Stimulated activated CD4-positive, alpha-beta T cell treated with anti-CD3 and anti-CD28 coated beads, Interleukin-1b, Interleukin-23, amount 100 ng/mL, for 4 hours (primary cell): Measurements from ENCODE around the gene VASN.
"Not testable (repeated sequence)": the region's sequence is repeated elsewhere in the genome, so short reads cannot be mapped to it uniquely, and the experiment has no call there.

Experiments
- DNase-seq, 2 donors: peaks; one replicate each; pipeline ENCODE4 v3.0.0-alpha.2; 2020; ENCODE audit warnings: low read depth in 2 of 2

VASN gene

GRCh38 chr16:4371357-4372000 is at the start of gene VASN:
Gene VASN (plus strand): TSS chr16:4371848. CDS start chr16:4380878, 9,030 bp downstream.
- DNase-seq = peak; percentile 65 to 74

- DNase-seq = no peak
Observed at GRCh38 chr16:4322121-4323052, 49.3 kb upstream of the VASN start.

DNA sequence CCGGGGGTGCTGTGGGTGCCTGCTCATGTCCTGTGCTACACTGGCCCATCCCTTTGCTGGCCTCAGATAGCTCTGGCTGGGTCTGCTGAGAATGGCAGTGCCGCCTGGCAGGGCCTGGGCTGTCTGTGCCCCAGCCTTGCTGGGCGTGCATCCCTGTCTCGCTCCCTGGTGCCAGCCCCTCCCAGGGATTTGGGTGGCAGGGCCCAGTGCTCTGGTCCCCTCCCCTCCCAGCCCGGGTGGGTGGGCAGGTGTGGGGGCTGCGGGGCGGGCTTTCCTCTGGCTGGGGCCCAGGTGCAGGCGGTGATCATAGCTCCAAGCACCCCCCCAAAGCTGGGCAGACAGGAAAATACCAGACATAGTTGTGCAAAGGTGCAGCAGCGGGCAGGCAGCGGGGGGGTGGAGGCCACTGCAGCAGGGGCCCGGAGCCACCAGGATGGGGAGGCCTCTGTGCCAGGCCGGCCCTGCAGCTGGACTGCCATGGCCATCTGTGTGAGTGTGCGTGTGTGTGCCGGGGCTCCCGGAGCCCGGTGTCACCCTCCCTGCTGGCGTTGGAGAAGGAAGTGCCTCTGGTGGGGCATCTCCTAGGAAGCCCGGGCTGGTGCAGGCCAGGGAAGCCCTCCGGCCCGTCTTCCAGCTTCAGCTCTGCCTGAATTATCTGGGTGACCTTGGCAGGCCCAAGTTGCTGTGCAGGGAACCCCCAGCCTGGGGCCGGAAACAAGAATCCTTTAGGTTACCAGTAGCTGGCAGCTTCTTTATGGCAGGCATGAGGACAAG is 48.4 kb upstream of the VASN start:
- DNase-seq = no peak

GRCh38 chr16:4323845-4324488 is 47.7 kb upstream of the VASN start:
- no peak for DNase-seq

DNA sequence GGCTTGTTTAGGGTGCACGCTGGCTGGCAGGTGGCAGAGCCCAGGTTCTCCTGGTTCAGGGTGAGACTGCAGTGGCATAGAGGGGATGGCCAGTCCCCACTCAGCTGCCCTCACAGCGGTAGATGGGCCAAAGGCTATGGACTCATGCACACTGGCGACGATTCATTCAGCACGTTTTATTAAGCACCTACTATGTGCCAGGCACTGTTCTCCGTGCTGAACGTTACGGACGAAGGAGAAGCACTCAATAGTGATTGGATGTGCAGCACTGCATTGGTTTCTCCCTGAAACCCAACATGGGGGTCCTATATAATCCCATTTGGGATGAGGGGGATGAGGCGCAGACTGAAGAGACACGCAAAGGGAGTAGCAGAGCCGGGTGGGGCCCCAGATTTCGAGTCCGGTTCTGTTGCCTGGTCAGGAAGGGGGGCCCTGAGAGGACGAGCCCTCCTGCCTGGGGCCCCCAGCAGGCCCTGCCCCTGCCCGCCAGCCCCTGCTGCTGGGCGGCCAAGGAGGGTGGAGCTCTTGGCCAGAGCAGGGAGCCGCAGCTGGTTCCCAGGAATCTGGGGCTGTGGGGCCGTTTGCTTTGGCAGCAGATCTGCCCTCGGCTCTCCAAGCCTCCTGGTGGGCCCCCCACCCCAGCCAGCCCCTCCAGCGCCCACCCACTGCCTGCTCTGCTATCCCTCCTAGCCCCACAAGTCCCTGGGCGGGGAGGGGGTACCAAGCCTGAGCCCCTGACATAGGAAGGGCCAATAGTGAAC is 47.0 kb upstream of the VASN start:
- DNase-seq = no peak

- no peak for DNase-seq
Observed at GRCh38 chr16:4325253-4325758, 46.3 kb upstream of the VASN start.

DNA sequence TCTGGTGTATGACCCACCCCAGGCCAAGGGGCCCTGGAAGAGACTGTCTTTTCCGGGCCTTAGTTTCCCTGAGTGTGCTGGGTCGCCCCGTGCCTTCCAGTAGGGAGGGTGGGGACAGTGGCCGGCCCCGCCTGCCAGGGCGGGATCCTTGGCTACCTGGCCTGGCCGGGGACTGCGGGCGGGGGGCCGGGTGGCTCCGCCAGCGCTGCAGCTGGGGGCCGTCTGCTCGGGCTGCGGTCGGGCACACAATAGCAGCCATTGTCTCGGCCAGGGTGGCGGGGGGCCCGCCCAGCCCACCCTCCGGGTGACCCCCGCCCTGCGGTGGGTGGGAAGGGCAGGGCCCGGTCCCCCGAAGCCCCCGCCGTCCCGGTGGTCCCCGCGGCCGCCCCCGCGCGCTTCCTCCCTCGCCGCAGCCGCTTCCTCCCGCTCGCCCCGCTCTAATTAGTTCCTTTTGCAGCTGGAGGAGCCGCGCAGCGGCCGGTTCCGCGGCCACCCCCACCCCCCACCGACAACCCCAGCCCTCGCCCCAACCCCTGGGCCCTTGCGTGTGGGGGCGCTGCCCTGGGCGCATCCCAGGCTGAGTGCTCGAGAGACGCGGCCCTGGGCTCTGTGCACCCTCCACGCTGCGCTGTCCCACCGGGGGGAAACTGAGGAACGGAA is 44.1 kb upstream of the VASN start:
- DNase-seq = no peak

DNA sequence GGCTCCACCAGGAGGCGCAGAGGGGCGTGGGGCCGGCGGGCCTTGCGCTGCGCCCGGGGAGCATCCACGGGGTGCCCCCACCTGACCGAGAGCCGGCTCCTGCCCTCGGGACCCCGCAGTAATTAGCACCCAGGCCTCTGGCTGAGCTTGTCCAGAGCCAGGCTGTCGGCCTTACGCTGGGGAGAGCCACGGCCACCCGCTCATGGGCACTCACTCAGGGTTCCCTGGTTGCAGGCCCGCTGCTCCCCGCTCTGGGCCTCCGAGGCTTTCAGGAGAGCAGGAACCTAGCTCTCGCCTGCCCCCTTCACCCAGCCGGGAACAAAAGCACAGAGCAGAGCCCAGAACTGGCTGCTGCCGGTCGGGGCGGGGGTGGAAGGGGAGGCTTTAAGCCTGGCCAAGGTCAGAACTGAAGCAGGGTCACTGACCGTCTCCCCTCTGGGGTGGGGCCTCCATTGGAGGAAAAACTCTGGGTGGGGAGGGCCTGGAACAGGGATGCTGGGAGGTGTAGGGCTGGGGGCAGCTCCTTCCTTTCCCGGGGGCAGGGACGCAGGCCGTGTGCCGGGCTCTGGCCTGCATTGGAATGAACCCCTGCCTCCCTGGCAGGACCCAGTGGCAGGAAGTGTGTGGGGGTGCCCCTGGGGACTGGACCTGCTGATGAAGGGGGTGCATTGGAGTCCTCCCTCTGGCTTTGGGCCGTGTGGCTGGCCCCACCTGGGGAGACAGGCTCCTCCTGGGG is 43.4 kb upstream of the VASN start:
- DNase-seq = peak; percentile 40 to 47

DNA sequence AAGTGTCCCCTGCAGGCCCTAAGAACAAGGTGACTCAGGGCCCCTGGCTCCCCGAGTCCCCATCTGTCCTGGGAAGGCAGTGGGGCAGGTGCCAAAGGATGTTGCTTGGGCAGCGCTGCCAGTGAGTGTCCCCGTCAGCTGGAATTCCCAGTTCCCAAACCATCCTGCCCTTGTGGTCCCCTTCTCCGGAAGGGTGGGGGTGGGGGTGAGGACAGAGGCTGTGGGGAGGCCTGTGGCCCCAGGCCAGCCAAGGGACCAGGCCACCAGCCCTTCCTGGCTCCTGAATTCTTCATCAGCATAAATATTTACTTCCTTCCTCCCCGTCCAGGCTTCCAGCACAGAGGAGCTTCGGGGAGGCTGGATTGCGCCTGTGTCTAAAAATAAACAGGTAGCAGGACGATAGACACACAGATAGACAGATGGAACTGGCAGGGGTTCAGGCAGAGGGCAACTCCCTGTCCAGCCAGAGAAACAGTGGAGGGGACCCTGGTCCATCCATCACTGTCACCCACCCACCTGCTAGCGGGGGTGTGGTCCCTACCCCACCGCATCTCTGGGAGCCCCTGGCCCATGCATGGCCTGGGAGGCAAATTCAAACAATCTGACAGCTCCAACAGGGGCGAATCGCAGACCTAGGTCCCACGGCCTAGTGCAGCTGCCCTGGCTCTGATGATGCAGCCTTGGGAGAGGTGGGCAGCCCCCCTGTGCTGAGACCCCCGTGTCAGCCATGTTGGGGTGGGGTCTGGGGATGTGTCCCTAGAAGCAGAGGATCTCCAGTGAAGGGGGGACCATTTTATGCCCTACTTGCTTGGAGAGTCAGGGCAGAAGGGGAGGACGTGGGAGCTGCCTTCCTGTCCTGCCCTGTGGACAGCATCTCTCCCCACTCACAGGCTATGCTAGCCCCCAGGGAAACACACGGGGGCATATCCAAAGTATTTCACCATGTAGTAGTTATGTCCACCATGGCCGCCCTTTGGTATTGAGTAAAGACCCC is 42.6 kb upstream of the VASN start:
- DNase-seq = no peak

DNA sequence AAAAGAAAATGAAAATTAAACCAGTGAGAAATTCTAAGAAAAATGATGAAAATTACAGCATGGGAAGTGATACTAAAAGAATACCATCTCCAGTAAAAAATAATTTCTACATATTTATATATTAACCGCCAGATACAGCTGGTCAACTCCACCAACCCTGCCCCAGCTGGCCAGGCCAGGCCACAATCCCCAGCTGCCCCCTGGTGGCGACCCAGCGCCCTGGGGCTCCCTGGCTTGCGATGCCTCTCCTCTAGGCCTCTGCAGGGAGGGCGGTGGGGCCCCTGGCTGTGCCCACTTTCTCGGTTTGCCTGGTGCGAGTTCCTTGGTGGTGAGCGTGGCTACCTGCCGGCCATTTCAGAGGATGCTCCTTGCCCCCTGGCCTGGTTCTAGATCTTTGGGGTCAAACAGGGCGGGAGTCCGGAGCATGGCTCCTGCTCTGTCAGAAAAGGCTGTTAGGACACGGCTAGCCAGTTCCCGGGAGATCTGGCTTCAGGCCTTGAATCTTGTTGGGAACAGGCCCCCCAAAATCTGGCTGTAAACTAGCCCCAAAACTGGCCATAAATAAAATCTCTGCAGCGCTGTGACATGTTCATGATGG is 41.3 kb upstream of the VASN start:
- DNase-seq = peak; percentile 59 to 68

DNA sequence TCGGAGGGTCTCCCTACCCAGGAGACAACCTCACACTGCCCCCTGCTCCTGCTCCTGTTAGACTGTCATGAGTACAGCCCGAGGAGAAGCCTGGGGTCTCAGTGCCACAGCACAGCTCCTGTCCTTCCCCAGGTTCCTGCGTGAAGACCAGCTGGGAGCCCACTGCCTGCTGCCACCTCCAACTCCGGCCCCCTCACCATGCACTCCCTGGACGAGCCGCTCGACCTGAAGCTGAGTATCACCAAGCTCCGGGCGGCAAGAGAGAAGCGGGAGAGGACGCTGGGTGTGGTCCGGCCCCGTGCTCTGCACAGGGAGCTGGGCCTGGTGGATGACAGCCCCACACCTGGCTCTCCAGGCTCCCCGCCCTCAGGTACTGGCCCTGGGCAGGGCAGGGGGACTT is 39.6 kb upstream of the VASN start:
- no peak for DNase-seq

- no peak for DNase-seq
Observed at GRCh38 chr16:4332623-4333307, 38.9 kb upstream of the VASN start.

DNA sequence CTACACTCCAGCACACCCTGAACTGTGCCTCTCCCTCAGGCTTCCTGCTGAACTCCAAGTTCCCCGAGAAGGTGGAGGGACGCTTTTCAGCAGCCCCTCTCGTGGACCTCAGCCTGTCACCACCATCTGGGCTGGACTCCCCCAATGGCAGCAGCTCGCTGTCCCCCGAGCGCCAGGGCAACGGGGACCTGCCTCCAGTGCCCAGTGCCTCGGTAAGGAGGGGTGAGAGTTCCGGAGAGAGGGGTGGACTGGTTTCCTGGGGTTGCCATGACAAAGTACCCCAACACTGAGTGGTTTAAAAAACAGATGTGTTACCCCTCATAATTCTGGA is 38.4 kb upstream of the VASN start:
- DNase-seq = no peak

DNA sequence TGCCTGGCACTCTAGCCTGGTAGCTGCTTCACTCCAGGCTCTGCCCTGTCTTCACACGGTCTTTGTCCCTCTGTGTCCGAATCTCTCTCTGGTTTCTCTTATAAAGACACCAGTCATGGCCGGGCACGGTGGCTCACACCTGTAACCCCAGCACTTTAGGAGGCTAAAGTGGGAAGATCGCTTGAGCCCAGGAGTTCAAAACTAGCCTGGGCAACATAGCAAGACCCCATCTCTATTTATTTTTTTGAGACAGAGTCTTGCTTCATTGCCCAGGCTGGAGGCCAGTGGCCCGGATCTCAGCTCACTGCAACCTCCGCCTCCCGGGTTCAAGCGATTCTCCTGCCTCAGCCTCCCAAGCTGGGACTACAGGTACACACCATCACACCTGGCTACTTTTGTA is 37.9 kb upstream of the VASN start:
- not testable (repeated sequence) for DNase-seq

DNA sequence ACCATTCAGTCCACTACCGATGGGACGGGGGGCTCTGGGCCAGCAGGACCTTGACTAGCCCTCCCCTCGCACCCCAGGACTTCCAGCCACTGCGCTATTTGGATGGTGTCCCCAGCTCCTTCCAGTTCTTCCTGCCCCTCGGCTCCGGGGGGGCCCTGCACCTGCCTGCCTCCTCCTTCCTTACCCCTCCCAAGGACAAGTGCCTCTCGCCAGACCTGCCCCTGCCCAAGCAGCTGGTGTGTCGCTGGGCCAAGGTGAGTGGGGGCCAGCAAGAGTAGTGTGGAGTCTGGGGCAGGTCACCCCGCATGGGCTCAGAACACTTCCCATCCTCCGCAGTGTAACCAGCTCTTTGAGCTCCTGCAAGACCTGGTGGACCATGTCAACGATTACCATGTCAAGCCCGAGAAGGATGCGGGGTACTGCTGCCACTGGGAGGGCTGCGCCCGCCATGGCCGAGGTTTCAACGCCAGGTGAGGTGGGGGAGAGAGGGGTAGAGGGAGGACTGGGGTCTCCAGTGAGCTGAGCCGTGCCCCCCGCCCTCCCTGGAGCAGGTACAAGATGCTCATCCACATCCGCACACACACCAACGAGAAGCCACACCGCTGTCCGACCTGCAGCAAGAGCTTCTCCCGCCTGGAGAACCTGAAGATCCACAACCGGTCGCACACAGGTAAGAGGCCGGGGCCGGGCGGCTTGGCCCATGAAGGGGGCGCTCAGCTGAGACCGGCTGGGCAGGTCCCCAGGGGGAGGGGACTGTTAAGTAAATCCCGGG is 36.7 kb upstream of the VASN start:
- no peak for DNase-seq

DNA sequence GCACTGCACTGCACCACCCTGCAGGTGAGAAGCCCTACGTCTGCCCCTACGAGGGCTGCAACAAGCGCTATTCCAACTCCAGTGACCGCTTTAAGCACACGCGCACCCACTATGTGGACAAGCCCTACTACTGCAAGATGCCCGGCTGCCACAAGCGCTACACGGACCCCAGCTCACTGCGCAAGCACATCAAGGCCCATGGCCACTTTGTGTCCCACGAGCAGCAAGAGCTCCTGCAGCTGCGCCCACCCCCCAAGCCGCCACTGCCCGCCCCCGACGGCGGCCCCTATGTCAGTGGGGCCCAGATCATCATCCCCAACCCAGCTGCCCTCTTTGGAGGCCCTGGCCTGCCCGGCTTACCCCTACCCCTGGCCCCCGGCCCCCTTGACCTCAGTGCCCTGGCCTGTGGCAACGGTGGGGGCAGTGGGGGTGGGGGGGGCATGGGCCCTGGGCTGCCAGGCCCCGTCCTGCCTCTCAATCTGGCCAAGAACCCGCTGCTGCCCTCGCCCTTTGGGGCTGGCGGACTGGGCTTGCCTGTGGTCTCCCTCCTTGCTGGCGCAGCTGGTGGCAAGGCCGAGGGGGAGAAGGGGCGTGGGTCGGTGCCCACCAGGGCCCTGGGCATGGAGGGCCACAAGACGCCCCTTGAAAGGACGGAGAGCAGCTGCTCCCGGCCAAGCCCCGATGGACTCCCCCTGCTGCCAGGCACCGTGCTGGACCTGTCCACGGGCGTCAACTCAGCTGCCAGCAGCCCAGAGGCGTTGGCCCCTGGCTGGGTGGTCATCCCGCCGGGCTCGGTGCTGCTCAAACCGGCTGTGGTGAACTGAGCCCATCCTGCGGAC is 34.7 kb upstream of the VASN start:
- no peak for DNase-seq
